ENCODE results near the gene NR1H4. TPM values are rescaled to one million over a fixed set of nuclear protein-coding genes. Genes with fewer than 3 reads are reported as not detected.

NR1H4 gene
- total and polyA plus RNA-seq, 4 donors = 0.06 to 1.3 TPM; not detected in 2

- 96% methylated on average over 3 of the region's 3 CpGs for WGBS, 2 donors
- DNase-seq (no peak), ATAC-seq (ENCODE audit: insufficient read depth, low FRiP score) (no peak)
- Histone ChIP-seq H3K4me3 (no peak overlapping the region), H3K9ac (ENCODE audit: insufficient read depth in 1 of 2, low read length in 2 of 2) (no peak overlapping the region), H3K27me3 (ENCODE audit: control insufficient read depth in 3 of 3, insufficient read depth in 3 of 3, low read length in 2 of 3) (no peaks in the 10 kb centered on the region), H3K9me3 (ENCODE audit: control insufficient read depth in 4 of 4, insufficient read depth in 3 of 4, low read length in 3 of 4) (peaks cover 0 to 3% (median 0%) of the 10 kb centered on the region in 4 donors), H3K4me1 (ENCODE audit: control insufficient read depth in 5 of 5, insufficient read depth in 5 of 5, low read length in 5 of 5) (no peaks in the 10 kb centered on the region), H3K36me3 (ENCODE audit: control insufficient read depth in 4 of 4, insufficient read depth in 4 of 4, low read length in 4 of 4) (no peaks in the 10 kb centered on the region), H3K27ac (ENCODE audit: low read depth in 1 of 2, low read length in 1 of 2) (no peak overlapping the region)
- no peak for TF ChIP-seq CTCF (IDR thresholded peaks at IDR 0.05; ENCODE audit: control extremely low read depth, extremely low read depth)
Observed at GRCh38 chr12:100515968-100516367, 42.3 kb downstream of the NR1H4 start.

- Histone ChIP-seq H3K9me3 (ENCODE audit: control insufficient read depth in 4 of 4, insufficient read depth in 3 of 4, low read length in 3 of 4) (peaks cover 0 to 3% (median 0%) of the 10 kb centered on the region in 4 donors), H3K27ac (ENCODE audit: low read depth in 1 of 2, low read length in 1 of 2) (no peak overlapping the region), H3K4me3 (no peak overlapping the region), H3K4me1 (ENCODE audit: control insufficient read depth in 5 of 5, insufficient read depth in 5 of 5, low read length in 5 of 5) (no peaks in the 10 kb centered on the region), H3K27me3 (ENCODE audit: control insufficient read depth in 3 of 3, insufficient read depth in 3 of 3, low read length in 2 of 3) (peaks cover 0 to 3% (median 0%) of the 10 kb centered on the region in 3 donors), H3K9ac (ENCODE audit: insufficient read depth in 1 of 2, low read length in 2 of 2) (no peak overlapping the region), H3K36me3 (ENCODE audit: control insufficient read depth in 4 of 4, insufficient read depth in 4 of 4, low read length in 4 of 4) (no peaks in the 10 kb centered on the region)
- no peak for TF ChIP-seq CTCF (IDR thresholded peaks at IDR 0.05; ENCODE audit: control extremely low read depth, extremely low read depth)
- WGBS, 2 donors = 75 to 81% methylated on average over 1 of the region's 1 CpG
- DNase-seq (no peak), ATAC-seq (ENCODE audit: insufficient read depth, low FRiP score) (no peak)
Observed at GRCh38 chr12:100518376-100518775, 44.7 kb downstream of the NR1H4 start.

- 82 to 86% methylated on average over 10 of the region's 10 CpGs for WGBS, 2 donors
- Histone ChIP-seq H3K36me3 (ENCODE audit: control insufficient read depth in 4 of 4, insufficient read depth in 4 of 4, low read length in 4 of 4) (no peaks in the 10 kb centered on the region), H3K4me3 (no peak overlapping the region), H3K4me1 (ENCODE audit: control insufficient read depth in 5 of 5, insufficient read depth in 5 of 5, low read length in 5 of 5) (no peaks in the 10 kb centered on the region), H3K9ac (ENCODE audit: insufficient read depth in 1 of 2, low read length in 2 of 2) (no peak overlapping the region), H3K27ac (ENCODE audit: low read depth in 1 of 2, low read length in 1 of 2) (no peak overlapping the region), H3K27me3 (ENCODE audit: control insufficient read depth in 3 of 3, insufficient read depth in 3 of 3, low read length in 2 of 3) (peaks cover 0 to 3% (median 0%) of the 10 kb centered on the region in 3 donors), H3K9me3 (ENCODE audit: control insufficient read depth in 4 of 4, insufficient read depth in 3 of 4, low read length in 3 of 4) (peaks cover 0 to 6% (median 0%) of the 10 kb centered on the region in 4 donors)
- no peak for TF ChIP-seq CTCF (IDR thresholded peaks at IDR 0.05; ENCODE audit: control extremely low read depth, extremely low read depth)
- DNase-seq (no peak), ATAC-seq (ENCODE audit: insufficient read depth, low FRiP score) (no peak)
Observed at GRCh38 chr12:100520048-100520769, 46.5 kb downstream of the NR1H4 start.

Data from lung (tissue), 12 donors.